Activated T-cell treated with anti-CD3 and anti-CD28 coated beads for 48 hours (primary cell): ENCODE results near the gene GALNTL6.

Experiments
- DNase-seq: peaks from one replicate; pipeline ENCODE4 v3.0.0-alpha.2; 2020; ENCODE audit warnings: low read depth

The GALNTL6 gene

GRCh38 chr4:173074501-173074946 lies 1261.3 kb downstream of the GALNTL6 start:
- DNase-seq: no peak

- no peak for DNase-seq
Observed at GRCh38 chr4:173076903-173077634, 1263.9 kb downstream of the GALNTL6 start.

GRCh38 chr4:173088144-173088543 lies 1274.9 kb downstream of the GALNTL6 start:
- no peak for DNase-seq
